ENCODE measurements around the gene FMN1. TPM values are rescaled to one million over a fixed set of nuclear protein-coding genes. Genes with fewer than 3 reads are reported as not detected.

The FMN1 gene
- polyA plus RNA-seq, 2 of the 4 experiments (the other 2 are of a cell fraction), result 0.53 to 2.2 TPM

DNA sequence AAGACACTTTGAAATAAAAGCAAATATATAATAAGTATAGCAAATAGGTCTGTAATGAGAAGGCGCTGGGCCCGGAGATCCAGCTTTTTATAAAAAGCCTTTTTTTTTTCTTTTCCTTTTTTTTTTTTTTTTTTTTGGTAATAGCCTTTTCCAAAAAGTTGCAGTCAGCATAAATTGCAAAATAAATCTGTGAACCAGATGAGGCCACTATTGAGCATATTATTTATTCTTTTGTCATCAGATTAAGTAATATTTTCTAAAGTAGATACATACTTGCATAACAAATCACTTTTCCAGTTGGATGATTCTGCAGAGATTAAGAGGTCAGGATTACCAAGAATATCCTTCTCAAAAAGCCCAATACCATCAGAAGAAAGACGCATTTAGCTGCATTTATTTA lies 24.9 kb downstream of the FMN1 start:
- no peak for DNase-seq (ENCODE audit: low read depth in 1 of 2, low spot score in 1 of 2)
- CTCF ChIA-PET, result interaction anchor here (0.6 kb wide), 2 partner anchors 95 to 192 kb away, joined by 3 read pairs; no protein-coding TSS in a partner anchor
- Histone ChIP-seq H3K9me3 (no peaks in the 10 kb centered on the region), H3K4me2 (no peak overlapping the region), H3K4me1 (no peaks in the 10 kb centered on the region), H3K27ac (no peak overlapping the region), H3K4me3 (no peak overlapping the region)
- ATAC-seq, result no peak
- POLR2A ChIA-PET, result no interaction called here
- no peak for FAIRE-seq
- WGBS (ENCODE audit: missing lambda C conversion rate), result 69% methylated on average over 3 of the region's 3 CpGs
- TF ChIP-seq NR3C1 (IDR thresholded peaks at IDR 0.05) (no peak), POLR2A (IDR thresholded peaks at IDR 0.05; ENCODE audit: low read length) (no peak), MAFK (IDR thresholded peaks at IDR 0.05; ENCODE audit: partially characterized antibody) (peak; percentile 78), MYC (IDR thresholded peaks at IDR 0.05; ENCODE audit: borderline replicate concordance, low read length) (no peak)
- TF ChIP-seq, protein P1, sequence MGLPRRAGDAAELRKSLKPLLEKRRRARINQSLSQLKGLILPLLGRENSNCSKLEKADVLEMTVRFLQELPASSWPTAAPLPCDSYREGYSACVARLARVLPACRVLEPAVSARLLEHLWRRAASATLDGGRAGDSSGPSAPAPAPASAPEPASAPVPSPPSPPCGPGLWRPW (IDR thresholded peaks at IDR 0.05), result no peak

DNA sequence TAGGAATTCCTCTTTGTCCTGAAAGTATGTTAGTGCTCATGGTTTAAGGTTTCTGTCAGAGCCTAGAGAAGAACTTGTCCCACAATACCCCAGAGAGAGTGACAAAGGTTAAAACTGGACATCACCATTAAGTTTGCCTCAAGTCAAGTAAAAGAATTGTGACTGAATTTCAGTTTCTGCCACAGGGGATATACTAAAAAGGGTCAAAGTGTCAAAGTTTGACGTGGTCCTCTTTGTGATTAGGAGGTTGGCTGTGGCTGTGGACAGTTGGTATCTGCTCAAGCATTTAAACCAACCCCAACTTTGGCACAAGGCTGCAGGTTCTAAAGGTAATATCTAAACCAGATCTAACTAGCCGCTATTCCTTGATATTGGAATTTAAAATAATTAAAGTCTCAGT lies 26.1 kb downstream of the FMN1 start:
- WGBS (ENCODE audit: missing lambda C conversion rate), result 38% methylated on average over 2 of the region's 2 CpGs
- ChIA-PET POLR2A (no interaction called here), CTCF (interaction anchor here (0.6 kb wide), 1 partner anchor 553 kb away, joined by 3 read pairs; no protein-coding TSS in a partner anchor)
- FAIRE-seq (no peak), DNase-seq (ENCODE audit: low read depth in 1 of 2, low spot score in 1 of 2) (no peak), ATAC-seq (no peak)
- TF ChIP-seq KDM5A (IDR thresholded peaks at IDR 0.05) (no peak), ZFP36 (IDR thresholded peaks at IDR 0.05; ENCODE audit: borderline replicate concordance, partially characterized antibody) (no peak), ZSCAN20 (CRISPR knock-in tag; IDR thresholded peaks at IDR 0.05) (no peak), POLR2AphosphoS2 (conservative IDR thresholded peaks at IDR 0.05; ENCODE audit: low read length) (no peak)
- TF ChIP-seq, protein P2, sequence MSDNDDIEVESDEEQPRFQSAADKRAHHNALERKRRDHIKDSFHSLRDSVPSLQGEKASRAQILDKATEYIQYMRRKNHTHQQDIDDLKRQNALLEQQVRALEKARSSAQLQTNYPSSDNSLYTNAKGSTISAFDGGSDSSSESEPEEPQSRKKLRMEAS (IDR thresholded peaks at IDR 0.05), result no peak
- H3K4me3 ChIP-seq, result no peak overlapping the region
- no peak overlapping the region for H3K4me2 ChIP-seq
- H3K4me1 ChIP-seq, result no peaks in the 10 kb centered on the region
- no peak overlapping the region for H3K27ac ChIP-seq
- no peaks in the 10 kb centered on the region for H3K9me3 ChIP-seq

DNA sequence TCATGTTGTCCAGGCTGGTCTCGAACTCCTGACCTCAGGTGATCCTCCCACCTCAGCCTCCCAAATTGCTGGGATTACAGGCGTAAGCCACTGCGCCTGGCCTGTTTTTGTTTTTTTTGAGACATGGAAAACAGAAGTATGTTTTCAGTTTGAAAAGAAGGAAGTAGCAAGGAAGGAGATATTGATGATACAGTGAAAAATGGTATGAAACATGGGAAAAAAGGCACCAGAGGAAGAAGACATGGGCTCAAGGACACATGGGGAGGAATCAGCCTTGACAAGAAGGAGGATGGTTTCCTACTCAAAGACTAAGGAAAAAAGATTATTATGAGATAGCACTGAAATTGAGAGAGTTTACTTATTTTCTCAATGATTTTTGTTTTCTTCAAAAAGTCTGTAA lies 30.7 kb downstream of the FMN1 start:
- DNase-seq (ENCODE audit: low read depth in 1 of 2, low spot score in 1 of 2), result no peak
- no peak overlapping the region for H3K4me3 ChIP-seq
- H3K4me1 ChIP-seq, result no peaks in the 10 kb centered on the region
- TF ChIP-seq JUN (IDR thresholded peaks at IDR 0.05), result no peak
- no peak for TF ChIP-seq SMC3 (IDR thresholded peaks at IDR 0.05)
- TF ChIP-seq FOSB (CRISPR knock-in tag; IDR thresholded peaks at IDR 0.05), result no peak
- TF ChIP-seq MAFK (IDR thresholded peaks at IDR 0.05; ENCODE audit: partially characterized antibody), result peak; percentile 17
- no peak overlapping the region for H3K27ac ChIP-seq
- WGBS (ENCODE audit: missing lambda C conversion rate), result 71% methylated on average over 3 of the region's 3 CpGs
- H3K4me2 ChIP-seq, result no peak overlapping the region
- POLR2A ChIA-PET, result no interaction called here
- no peak for FAIRE-seq
- no peak for ATAC-seq
- CTCF ChIA-PET, result interaction anchor here (1.2 kb wide), 1 partner anchor 9 kb away, joined by 4 read pairs; no protein-coding TSS in a partner anchor
- H3K9me3 ChIP-seq, result no peaks in the 10 kb centered on the region

DNA sequence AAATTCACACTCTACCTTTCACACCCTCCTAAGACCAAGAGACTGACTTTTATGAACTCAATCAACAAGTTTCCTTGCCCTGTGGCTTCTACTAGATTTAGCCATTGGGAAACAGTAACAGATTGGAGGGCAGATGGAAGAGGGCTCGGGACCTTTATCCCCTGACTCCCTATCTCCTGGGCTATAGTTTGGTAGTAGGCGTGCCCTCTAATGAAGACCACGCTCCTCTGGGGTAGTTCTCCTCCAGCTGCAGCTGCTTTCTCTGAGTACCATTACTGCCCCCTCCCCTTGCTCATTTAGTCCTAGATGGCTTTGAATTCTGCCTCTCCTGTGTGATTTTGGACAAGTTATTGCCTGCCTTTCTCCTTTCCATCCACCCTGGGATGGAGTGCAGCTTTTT lies 33.3 kb downstream of the FMN1 start:
- Histone ChIP-seq H3K9me3 (no peaks in the 10 kb centered on the region), H3K4me2 (no peak overlapping the region), H3K27ac (no peak overlapping the region), H3K4me3 (no peak overlapping the region), H3K4me1 (no peaks in the 10 kb centered on the region)
- ATAC-seq, result no peak
- TF ChIP-seq HEYL (CRISPR knock-in tag; IDR thresholded peaks at IDR 0.05) (no peak), FOSL2 (IDR thresholded peaks at IDR 0.05) (no peak), FOSL2 (CRISPR knock-in tag; IDR thresholded peaks at IDR 0.05) (no peak), FOSB (CRISPR knock-in tag; IDR thresholded peaks at IDR 0.05) (no peak), MYC (IDR thresholded peaks at IDR 0.05; ENCODE audit: borderline replicate concordance, low read length) (no peak), EP300 (IDR thresholded peaks at IDR 0.05) (no peak), ZSCAN20 (CRISPR knock-in tag; IDR thresholded peaks at IDR 0.05) (no peak), HOXB13 (CRISPR knock-in tag; IDR thresholded peaks at IDR 0.05; ENCODE audit: low read depth) (no peak)
- TF ChIP-seq, protein P3, sequence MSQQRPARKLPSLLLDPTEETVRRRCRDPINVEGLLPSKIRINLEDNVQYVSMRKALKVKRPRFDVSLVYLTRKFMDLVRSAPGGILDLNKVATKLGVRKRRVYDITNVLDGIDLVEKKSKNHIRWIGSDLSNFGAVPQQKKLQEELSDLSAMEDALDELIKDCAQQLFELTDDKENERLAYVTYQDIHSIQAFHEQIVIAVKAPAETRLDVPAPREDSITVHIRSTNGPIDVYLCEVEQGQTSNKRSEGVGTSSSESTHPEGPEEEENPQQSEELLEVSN (IDR thresholded peaks at IDR 0.05; ENCODE audit: borderline replicate concordance, low read depth), result no peak
- TF ChIP-seq, protein P2 (IDR thresholded peaks at IDR 0.05), result no peak
- TF ChIP-seq, protein P4, sequence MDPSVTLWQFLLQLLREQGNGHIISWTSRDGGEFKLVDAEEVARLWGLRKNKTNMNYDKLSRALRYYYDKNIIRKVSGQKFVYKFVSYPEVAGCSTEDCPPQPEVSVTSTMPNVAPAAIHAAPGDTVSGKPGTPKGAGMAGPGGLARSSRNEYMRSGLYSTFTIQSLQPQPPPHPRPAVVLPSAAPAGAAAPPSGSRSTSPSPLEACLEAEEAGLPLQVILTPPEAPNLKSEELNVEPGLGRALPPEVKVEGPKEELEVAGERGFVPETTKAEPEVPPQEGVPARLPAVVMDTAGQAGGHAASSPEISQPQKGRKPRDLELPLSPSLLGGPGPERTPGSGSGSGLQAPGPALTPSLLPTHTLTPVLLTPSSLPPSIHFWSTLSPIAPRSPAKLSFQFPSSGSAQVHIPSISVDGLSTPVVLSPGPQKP (IDR thresholded peaks at IDR 0.05; ENCODE audit: low read depth, low read length), result no peak
- TF ChIP-seq, protein P1 (IDR thresholded peaks at IDR 0.05), result no peak
- ChIA-PET POLR2A (no interaction called here), CTCF (interaction anchor here (1.8 kb wide), 1 partner anchor 28 kb away, joined by 4 read pairs; no protein-coding TSS in a partner anchor)
- no peak for DNase-seq (ENCODE audit: low read depth in 1 of 2, low spot score in 1 of 2)
- no peak for FAIRE-seq
- WGBS (ENCODE audit: missing lambda C conversion rate), result 49% methylated on average over 3 of the region's 3 CpGs

All from A549 (cell line).